AG20443 (cell line): ENCODE results near the gene ZNF77.
"Not testable (repeated sequence)": the region's sequence is repeated elsewhere in the genome, so short reads cannot be mapped to it uniquely, and the experiment has no call there.

ENCODE experiments used
- DNase-seq: peaks from one replicate; pipeline ENCODE4 v3.0.0; 2012; ENCODE audit warnings: low spot score, mixed read lengths

ZNF77 gene

GRCh38 chr19:2970201-2970835, 25.5 kb upstream of the ZNF77 start:
- no peak for DNase-seq

- DNase-seq = no peak
Measured at GRCh38 chr19:2969104-2969504, 24.3 kb upstream of the ZNF77 start.

GRCh38 chr19:2967972-2968371, 23.2 kb upstream of the ZNF77 start:
- DNase-seq = no peak

GRCh38 chr19:2964874-2965273, 20.1 kb upstream of the ZNF77 start:
- no peak for DNase-seq

GRCh38 chr19:2963631-2964030, 18.9 kb upstream of the ZNF77 start:
- DNase-seq = not testable (repeated sequence)

- DNase-seq = no peak
Measured at GRCh38 chr19:2963122-2963521, 18.4 kb upstream of the ZNF77 start.

GRCh38 chr19:2962018-2962670, 17.4 kb upstream of the ZNF77 start:
- peak; percentile 63 for DNase-seq

GRCh38 chr19:2960120-2960519, 15.3 kb upstream of the ZNF77 start:
- no peak for DNase-seq

- DNase-seq = no peak
Measured at GRCh38 chr19:2957160-2957559, 12.4 kb upstream of the ZNF77 start.

- peak; percentile 39 for DNase-seq
Measured at GRCh38 chr19:2952953-2953481, 8.2 kb upstream of the ZNF77 start.

- DNase-seq = peak; percentile 98
Measured at GRCh38 chr19:2950286-2951124, 5.7 kb upstream of the ZNF77 start.

- no peak for DNase-seq
Measured at GRCh38 chr19:2949939-2950285, 5.1 kb upstream of the ZNF77 start.

GRCh38 chr19:2945575-2946184, 909 bp upstream of the ZNF77 start:
- DNase-seq = no peak

GRCh38 chr19:2944403-2944774, 382 bp downstream of the ZNF77 start:
- no peak for DNase-seq

GRCh38 chr19:2942928-2943640, 1.7 kb downstream of the ZNF77 start:
- no peak for DNase-seq

- DNase-seq = not testable (repeated sequence)
Measured at GRCh38 chr19:2935863-2936262, 8.9 kb downstream of the ZNF77 start.

- DNase-seq = no peak
Measured at GRCh38 chr19:2933490-2933910, 11.3 kb downstream of the ZNF77 start.

- DNase-seq = no peak
Measured at GRCh38 chr19:2927032-2927430, 17.7 kb downstream of the ZNF77 start.

- no peak for DNase-seq
Measured at GRCh38 chr19:2926341-2927031, 18.3 kb downstream of the ZNF77 start.

- peak; percentile 82 for DNase-seq
Measured at GRCh38 chr19:2923510-2923909, 21.3 kb downstream of the ZNF77 start.

- DNase-seq = no peak
Measured at GRCh38 chr19:2922987-2923386, 21.8 kb downstream of the ZNF77 start.
